ENCODE results near the gene WWOX. TPM values are rescaled to one million over a fixed set of nuclear protein-coding genes. Genes with fewer than 3 reads are reported as not detected.

WWOX gene
- total and polyA plus RNA-seq, 2 of the 8 experiments (the other 6 are each of a cell fraction or from before 2014, with no cell fraction given), result 5.4 to 16.7 TPM

DNA sequence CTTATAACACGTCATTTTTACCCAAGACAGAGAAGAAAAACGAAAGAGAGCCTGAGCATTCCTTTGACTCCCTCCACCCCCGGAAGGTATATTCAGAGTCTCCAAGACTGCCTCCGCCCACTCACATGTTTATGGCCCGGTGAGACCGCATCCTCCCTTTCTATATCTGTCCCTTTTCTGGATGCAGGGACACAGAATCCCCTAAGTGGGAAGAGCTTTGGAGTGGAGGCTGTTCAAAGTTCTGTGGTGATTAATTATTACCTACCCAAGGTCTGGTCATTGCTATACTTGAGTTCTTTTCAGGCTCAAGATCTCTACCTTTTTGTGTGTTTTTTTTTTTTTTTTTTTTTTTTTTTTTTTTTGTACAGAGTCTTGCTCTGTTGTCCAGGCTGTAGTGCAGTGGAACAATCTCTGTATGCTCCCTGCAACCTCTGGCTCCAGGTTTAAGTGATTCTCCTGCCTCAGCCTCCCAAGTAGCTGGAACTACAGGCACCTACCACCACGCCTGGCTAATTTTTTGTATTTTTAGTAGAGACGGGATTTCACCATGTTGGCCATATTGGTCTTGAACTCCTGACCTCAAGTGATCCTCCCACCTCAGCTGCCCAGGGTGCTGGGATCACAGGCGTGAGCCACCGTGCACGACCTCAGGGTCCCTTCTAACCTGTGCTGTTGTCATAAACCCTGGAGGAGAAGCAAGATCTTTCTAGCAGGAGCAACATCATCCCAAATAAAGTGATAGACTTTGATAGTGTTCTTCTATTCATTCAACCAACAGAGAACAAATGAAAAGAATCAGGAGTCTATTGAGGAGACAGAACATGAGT is 407.1 kb downstream of the WWOX start:
- no peak for FAIRE-seq
- H3K23ac ChIP-seq (ENCODE audit: insufficient read length), result no peak overlapping the region
- no peak overlapping the region for H2AK5ac ChIP-seq (ENCODE audit: low read depth, low read length)
- CTCF ChIA-PET (ENCODE audit: partially characterized antibody), result interaction anchor here (0.6 to 2.6 kb wide), 8 partner anchors 8 to 264 kb away, joined by 3 to 13 read pairs (median 4); no protein-coding TSS in a partner anchor
- H4K20me1 ChIP-seq (replicated peaks in 1 of 2; ENCODE audit: control insufficient read depth in 1 of 2, insufficient read depth in 2 of 2, low read length in 2 of 2), result no peaks in the 10 kb centered on the region
- no peak overlapping the region for H2BK12ac ChIP-seq (ENCODE audit: low read depth, low read length)
- no peak overlapping the region for H2AFZ ChIP-seq (ENCODE audit: low read length)
- no peak overlapping the region for H3K56ac ChIP-seq (replicated peaks; ENCODE audit: insufficient read length, low read depth, low read length)
- H3K4me2 ChIP-seq (ENCODE audit: insufficient read depth in 1 of 2, low read depth in 2 of 2, low read length in 2 of 2), result no peak overlapping the region
- WGBS, 2 experiments (ENCODE audit: extremely low coverage in 1 of 2, insufficient coverage in 1 of 2, insufficient read length in 1 of 2, insufficient replicate concordance in 2 of 2, low coverage in 1 of 2, low lambda C conversion rate in 2 of 2, missing lambda C conversion rate in 1 of 2), result 90% methylated on average over 11 of the region's 11 CpGs; no CpG with 5 or more reads in 1 of the 2 experiments
- TF ChIP-seq NANOG (IDR thresholded peaks at IDR 0.05; ENCODE audit: insufficient read depth, low read depth, low read length, poor library complexity, severe bottlenecking), result no peak
- no peak overlapping the region for H3K27ac ChIP-seq (ENCODE audit: low read depth, low read length)
- no peak overlapping the region for H4K5ac ChIP-seq (ENCODE audit: insufficient read length, low read depth, low read length)
- H3K79me2 ChIP-seq (ENCODE audit: control insufficient read depth in 1 of 2, insufficient read depth in 2 of 2, low read length in 2 of 2), result no peaks in the 10 kb centered on the region
- H3K79me1 ChIP-seq (ENCODE audit: low read depth, low read length), result no peaks in the 10 kb centered on the region
- H2BK20ac ChIP-seq (ENCODE audit: low read length), result no peak overlapping the region
- H3K4me3 ChIP-seq (ENCODE audit: extremely low read depth in 1 of 4, insufficient read depth in 2 of 4, low read depth in 3 of 4, low read length in 4 of 4), result no peak overlapping the region
- no peak for DNase-seq (ENCODE audit: low read depth in 1 of 2, low spot score in 2 of 2)
- POLR2A ChIA-PET (ENCODE audit: partially characterized antibody), result no interaction called here
- no peak overlapping the region for H3K9ac ChIP-seq (replicated peaks in 1 of 4; ENCODE audit: extremely low read depth in 1 of 4, low read depth in 3 of 4, low read length in 3 of 4)
- no peaks in the 10 kb centered on the region for H3K9me3 ChIP-seq (ENCODE audit: insufficient read depth in 2 of 2, low read depth in 1 of 2, low read length in 1 of 2)
- no peaks in the 10 kb centered on the region; a peak in 1 of 7 replicates for H3K4me1 ChIP-seq (replicated peaks in 1 of 4; ENCODE audit: control insufficient read depth in 3 of 4, insufficient read depth in 4 of 4, low read length in 3 of 4)
- H4K91ac ChIP-seq (replicated peaks; ENCODE audit: insufficient read length, low read length), result no peak overlapping the region
- no peak overlapping the region for H3K14ac ChIP-seq (ENCODE audit: insufficient read length)
- no peak overlapping the region for H2BK120ac ChIP-seq (replicated peaks; ENCODE audit: low read depth, low read length)
- no peak overlapping the region for H2BK5ac ChIP-seq (ENCODE audit: low read depth, low read length)
- no peak overlapping the region for H2BK15ac ChIP-seq (ENCODE audit: low read length)
- no peak overlapping the region for H4K8ac ChIP-seq (ENCODE audit: extremely low read depth, insufficient read depth, low read length)
- H3K23me2 ChIP-seq (ENCODE audit: low read depth, low read length), result no peaks in the 10 kb centered on the region
- H3K36me3 ChIP-seq (ENCODE audit: control insufficient read depth in 2 of 4, insufficient read depth in 4 of 4, low read length in 3 of 4), result no peaks in the 10 kb centered on the region
- H3K27me3 ChIP-seq (replicated peaks in 1 of 4; ENCODE audit: control insufficient read depth in 3 of 4, extremely low read depth in 1 of 4, insufficient read depth in 3 of 4, low read length in 3 of 4), result no peaks in the 10 kb centered on the region
- no peak overlapping the region for H3K4ac ChIP-seq (replicated peaks; ENCODE audit: insufficient read length, low read depth, low read length)
- H3K18ac ChIP-seq (ENCODE audit: extremely low read depth, low read length), result no peak overlapping the region

Data from H1 (cell line).